Measurements from ENCODE around the gene SGCD.
"Not testable (repeated sequence)": the region's sequence is repeated elsewhere in the genome, so short reads cannot be mapped to it uniquely, and the experiment has no call there.

SGCD gene

GRCh38 chr5:156664832-156665231, 337.9 kb downstream of the SGCD start:
- DNase-seq: not testable (repeated sequence)

- not testable (repeated sequence) for DNase-seq
Observed at GRCh38 chr5:156666686-156667085, 339.7 kb downstream of the SGCD start.

GRCh38 chr5:156667616-156668015, 340.7 kb downstream of the SGCD start:
- no peak for DNase-seq

GRCh38 chr5:156669416-156669815, 342.5 kb downstream of the SGCD start:
- no peak for DNase-seq

- no peak for DNase-seq
Observed at GRCh38 chr5:156670615-156671014, 343.7 kb downstream of the SGCD start.

- no peak for DNase-seq
Observed at GRCh38 chr5:156675395-156675794, 348.4 kb downstream of the SGCD start.

GRCh38 chr5:156677963-156678362, 351.0 kb downstream of the SGCD start:
- no peak for DNase-seq

GRCh38 chr5:156678484-156678883, 351.5 kb downstream of the SGCD start:
- DNase-seq: no peak

- DNase-seq: no peak
Observed at GRCh38 chr5:156680831-156681230, 353.9 kb downstream of the SGCD start.

GRCh38 chr5:156681265-156681664, 354.3 kb downstream of the SGCD start:
- DNase-seq: no peak

GRCh38 chr5:156682971-156683370, 356.0 kb downstream of the SGCD start:
- DNase-seq: no peak

- DNase-seq: no peak
Observed at GRCh38 chr5:156683509-156683908, 356.5 kb downstream of the SGCD start.

GRCh38 chr5:156684216-156684615, 357.3 kb downstream of the SGCD start:
- no peak for DNase-seq

GRCh38 chr5:156685481-156685880, 358.5 kb downstream of the SGCD start:
- no peak for DNase-seq

GRCh38 chr5:156686380-156686779, 359.4 kb downstream of the SGCD start:
- no peak for DNase-seq

- no peak for DNase-seq
Observed at GRCh38 chr5:156686796-156687195, 359.8 kb downstream of the SGCD start.

- no peak for DNase-seq
Observed at GRCh38 chr5:156687514-156687913, 360.6 kb downstream of the SGCD start.

GRCh38 chr5:156691572-156691971, 364.6 kb downstream of the SGCD start:
- DNase-seq: no peak

GRCh38 chr5:156693113-156693512, 366.1 kb downstream of the SGCD start:
- DNase-seq: no peak

GRCh38 chr5:156694598-156694997, 367.6 kb downstream of the SGCD start:
- no peak for DNase-seq

GRCh38 chr5:156695774-156696173, 368.8 kb downstream of the SGCD start:
- DNase-seq: no peak

GRCh38 chr5:156698323-156698722, 371.4 kb downstream of the SGCD start:
- DNase-seq: no peak

- no peak for DNase-seq
Observed at GRCh38 chr5:156699147-156699546, 372.2 kb downstream of the SGCD start.

- DNase-seq: no peak
Observed at GRCh38 chr5:156704139-156704538, 377.2 kb downstream of the SGCD start.

- DNase-seq: no peak
Observed at GRCh38 chr5:156706631-156707030, 379.7 kb downstream of the SGCD start.

- DNase-seq: no peak
Observed at GRCh38 chr5:156707750-156708149, 380.8 kb downstream of the SGCD start.

Measured in GDM1 (cell line).